Fibroblast of the aortic adventitia (primary cell): ENCODE data around the gene C20orf204. TPM values are rescaled to one million over a fixed set of nuclear protein-coding genes. Genes with fewer than 3 reads are reported as not detected.

Experiments
- DNase-seq: peaks from one replicate; pipeline ENCODE4 v3.0.0-alpha.2; 2010; ENCODE audit warnings: low read depth
- H3K4me3 ChIP-seq: 2 replicates; pipeline ENCODE4 v1.5.1; 2011; ENCODE audit warnings: low read depth, mild to moderate bottlenecking, control low read depth, low read length, moderate library complexity
- total RNA-seq: library from RNA; depleted of rRNA; stranded (reverse); fragments of >200 nt; gene quantifications from 2 replicates; pipeline ENCODE4 v1.2.3, GENCODE V29; 2012; ENCODE audit warnings: low replicate concordance
- TF ChIP-seq, protein P1 (sequence below): IDR thresholded peaks from 2 replicates; pipeline ENCODE4 v1.5.1; 2011; ENCODE audit warnings: mild to moderate bottlenecking, low read length, control low read depth, inconsistent platforms; ENCODE audit not compliant: insufficient read depth

The C20orf204 gene
- total RNA-seq, 1 donor: 1.6 TPM

DNA sequence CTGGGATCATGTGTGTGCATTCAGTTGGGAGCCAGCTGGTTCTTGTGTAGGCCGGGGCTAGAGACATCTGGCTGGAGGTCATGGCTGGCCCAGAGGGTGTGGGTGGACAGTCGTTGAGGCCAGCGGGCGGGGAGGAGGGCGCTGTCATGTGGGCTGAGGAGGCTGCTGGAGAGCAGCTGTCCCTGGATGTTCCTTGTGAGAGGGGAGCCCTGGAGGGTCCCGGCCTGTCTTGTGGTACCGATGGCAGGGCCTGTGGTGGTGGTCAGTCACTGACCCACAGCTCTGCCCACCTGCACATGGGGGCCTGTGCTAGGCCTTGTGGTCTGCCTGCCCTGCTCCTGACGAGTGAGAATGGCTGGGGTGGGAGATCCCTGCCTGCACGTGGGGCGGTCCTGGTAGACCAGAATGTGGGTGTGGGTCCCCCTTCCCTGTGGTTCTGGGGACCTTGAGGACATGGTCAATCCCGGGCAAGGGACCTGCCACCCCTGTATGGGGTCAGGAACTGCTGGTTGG is 1.9 kb upstream of the C20orf204 start:
- no peak overlapping the region for H3K4me3 ChIP-seq
- TF ChIP-seq, protein P1, sequence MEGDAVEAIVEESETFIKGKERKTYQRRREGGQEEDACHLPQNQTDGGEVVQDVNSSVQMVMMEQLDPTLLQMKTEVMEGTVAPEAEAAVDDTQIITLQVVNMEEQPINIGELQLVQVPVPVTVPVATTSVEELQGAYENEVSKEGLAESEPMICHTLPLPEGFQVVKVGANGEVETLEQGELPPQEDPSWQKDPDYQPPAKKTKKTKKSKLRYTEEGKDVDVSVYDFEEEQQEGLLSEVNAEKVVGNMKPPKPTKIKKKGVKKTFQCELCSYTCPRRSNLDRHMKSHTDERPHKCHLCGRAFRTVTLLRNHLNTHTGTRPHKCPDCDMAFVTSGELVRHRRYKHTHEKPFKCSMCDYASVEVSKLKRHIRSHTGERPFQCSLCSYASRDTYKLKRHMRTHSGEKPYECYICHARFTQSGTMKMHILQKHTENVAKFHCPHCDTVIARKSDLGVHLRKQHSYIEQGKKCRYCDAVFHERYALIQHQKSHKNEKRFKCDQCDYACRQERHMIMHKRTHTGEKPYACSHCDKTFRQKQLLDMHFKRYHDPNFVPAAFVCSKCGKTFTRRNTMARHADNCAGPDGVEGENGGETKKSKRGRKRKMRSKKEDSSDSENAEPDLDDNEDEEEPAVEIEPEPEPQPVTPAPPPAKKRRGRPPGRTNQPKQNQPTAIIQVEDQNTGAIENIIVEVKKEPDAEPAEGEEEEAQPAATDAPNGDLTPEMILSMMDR: no peak
- DNase-seq: no peak

DNA sequence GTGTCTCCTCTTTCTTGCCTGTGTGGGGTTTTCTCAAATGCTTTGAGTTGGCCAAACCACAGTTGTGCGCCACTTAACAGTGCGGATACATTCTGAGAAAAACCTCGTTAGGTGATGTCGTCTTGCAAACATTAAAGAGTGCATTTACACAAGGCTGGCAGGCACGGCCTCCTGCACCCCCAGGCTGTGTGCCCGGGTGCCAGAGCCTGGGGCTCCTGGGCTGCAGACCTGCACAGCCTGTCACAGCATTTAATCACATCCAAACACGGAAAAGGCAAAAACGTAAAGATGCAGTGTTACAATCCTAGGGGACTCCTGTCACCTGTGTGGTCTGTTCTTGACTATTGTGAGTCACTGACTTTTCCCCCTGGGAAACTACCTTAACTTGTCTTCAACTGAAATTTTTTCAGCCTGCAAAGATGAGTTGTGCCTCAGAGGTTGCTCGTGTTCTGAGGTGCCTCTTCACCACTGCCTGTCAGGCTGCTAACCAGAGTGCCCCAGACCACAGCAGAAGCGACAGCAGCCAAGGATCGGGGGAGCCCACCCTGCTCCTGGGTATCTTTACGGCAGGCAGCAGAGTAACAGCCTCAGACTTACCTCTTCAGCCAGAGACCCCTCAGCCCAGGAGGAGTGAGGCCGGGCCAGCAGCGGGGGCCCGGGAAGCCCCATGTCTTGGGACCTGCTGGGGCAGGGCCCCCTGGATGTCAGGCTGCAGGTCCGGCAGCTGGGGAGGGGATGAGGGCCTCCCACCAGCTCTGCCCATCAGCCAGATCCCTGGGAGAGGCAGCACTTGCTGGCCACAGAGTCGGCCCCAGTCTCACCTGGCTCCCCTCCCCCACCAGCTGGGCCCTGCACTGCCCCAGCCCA is 683 bp upstream of the C20orf204 start:
- DNase-seq: no peak
- no peak overlapping the region for H3K4me3 ChIP-seq
- TF ChIP-seq, protein P1: no peak

DNA sequence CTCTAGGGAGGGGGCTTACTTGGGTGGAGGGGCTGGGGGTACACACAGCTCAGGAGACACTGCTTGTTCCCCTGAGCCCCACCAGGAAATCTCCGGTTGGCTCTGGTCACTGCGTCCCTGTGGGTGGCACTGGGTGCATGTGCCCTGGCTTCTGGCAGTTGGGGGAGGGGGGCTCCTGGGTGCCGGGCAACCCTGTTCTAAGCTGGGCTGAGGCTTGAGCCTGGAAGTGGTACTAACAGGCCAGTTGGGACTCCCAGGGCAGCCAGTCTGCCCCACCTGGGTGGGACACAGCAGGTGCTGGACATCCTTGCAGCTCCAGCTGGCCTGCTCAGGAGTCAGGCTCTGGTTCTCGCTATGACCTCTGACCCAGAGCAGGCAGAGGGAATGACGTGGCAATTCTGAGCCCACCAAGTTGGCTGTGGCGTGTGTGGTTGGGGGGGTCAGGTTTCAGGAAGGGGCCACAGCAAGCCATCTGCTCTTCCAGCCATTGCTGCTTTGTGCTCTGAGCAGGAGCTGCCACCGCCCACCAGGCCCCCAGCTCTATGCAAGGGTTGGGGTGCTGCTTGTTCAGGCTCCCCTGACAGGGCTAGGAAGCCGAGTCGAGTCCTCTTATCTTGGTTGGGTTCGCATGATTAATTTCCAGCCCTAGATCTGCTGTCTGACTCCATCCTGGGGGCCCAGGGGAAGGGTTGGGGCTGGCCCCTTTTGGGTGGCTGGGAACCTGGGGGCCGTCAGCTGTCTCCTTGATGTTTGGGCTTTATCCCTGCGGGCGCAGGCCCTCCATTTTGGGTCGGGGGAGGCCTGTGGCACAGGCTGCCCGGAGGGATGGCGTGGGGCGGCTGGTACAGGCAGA is 590 bp downstream of the C20orf204 start:
- no peak for DNase-seq
- TF ChIP-seq, protein P1: no peak
- H3K4me3 ChIP-seq: no peak overlapping the region

DNA sequence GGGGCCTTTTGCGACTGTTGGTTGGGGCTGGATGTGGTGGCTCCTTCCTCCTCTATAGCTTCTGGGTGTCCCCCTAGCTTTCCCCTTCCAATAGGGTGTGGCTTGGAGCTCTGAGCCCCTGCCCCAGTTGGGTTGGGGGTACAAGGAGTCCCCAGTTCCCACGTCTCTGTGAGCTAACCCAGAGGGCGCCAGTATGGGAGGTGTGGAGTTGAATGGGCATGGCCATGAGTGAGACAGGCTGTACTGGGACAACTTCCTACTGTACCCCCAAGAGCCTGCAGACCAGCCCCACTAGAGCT is 1.2 kb downstream of the C20orf204 start:
- TF ChIP-seq, protein P1: no peak
- no peak overlapping the region for H3K4me3 ChIP-seq
- DNase-seq: no peak

DNA sequence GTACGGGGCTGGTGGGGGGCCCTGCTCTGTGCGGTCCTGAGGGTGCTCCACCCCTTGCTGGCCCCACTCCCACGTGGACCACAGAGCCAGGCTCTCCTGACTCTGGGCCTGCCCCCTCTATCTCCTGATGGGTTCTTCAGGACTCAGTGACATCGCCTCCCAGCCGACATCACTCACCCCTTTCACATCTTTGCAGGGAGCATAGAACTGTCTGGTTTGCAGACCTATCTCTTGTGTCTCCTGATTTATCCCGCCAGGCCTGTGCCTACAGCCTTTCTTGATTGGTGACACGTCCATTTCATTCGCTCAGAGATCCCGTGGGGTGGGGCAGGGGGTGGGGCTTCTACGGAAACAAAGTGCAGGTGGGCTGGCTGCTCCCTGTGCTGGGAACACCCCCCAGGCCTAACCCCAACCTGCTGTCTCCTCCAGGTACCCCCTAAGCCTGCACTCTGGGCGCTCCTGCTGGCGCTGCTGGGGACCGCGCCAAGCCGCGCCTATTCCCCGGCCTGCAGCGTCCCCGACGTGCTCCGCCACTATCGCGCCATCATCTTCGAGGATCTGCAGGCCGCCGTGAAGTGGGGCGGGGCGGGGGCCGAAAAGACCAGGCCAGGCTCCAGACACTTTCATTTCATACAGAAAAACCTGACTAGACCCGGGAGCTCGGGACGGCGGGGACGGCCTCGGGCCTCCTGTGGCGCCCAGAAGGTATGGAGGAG is 1.7 kb downstream of the C20orf204 start:
- TF ChIP-seq, protein P1: no peak
- no peak for DNase-seq
- no peak overlapping the region for H3K4me3 ChIP-seq

DNA sequence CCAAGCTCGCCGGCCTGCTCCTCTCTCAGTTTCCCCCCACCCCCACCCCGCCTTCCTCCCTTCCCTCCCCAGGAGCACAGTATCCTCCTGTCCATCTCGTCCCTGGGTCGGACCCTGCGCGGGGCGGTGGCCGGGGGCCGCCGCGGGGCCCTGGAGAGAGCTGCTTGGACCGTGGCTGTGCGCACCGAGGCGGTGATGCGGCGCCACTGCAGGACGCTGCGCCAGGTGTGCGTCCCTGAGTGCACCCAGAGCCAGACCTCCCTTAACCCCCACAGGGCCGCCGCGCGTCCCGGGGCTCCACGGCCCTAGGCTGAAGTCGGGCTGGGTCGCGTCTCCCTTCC is 2.2 kb downstream of the C20orf204 start:
- DNase-seq: no peak
- TF ChIP-seq, protein P1: no peak

More for the DNA sequence above, 2.2 kb downstream of the C20orf204 start:
- H3K4me3 ChIP-seq: no peak overlapping the region
